K562 (cell line): ENCODE measurements around the gene ARHGDIA. TPM values are rescaled to one million over a fixed set of nuclear protein-coding genes. Genes with fewer than 3 reads are reported as not detected.

Experiments
- BDP1 ChIP-seq: IDR thresholded peaks from 3 replicates; pipeline ENCODE4 v1.6.1; 2011; ENCODE audit not compliant: insufficient read length, insufficient read depth
- CUX1 ChIP-seq: fragments of 200-800 bp; sonication (Bioruptor generic); IDR thresholded peaks from 2 replicates; pipeline ENCODE4 v1.6.1; 2016; ENCODE audit warnings: missing genetic modification characterization, missing compliant biosample characterization
- HINFP ChIP-seq: fragments of 450-650 bp; conservative IDR thresholded peaks from 2 replicates; pipeline ENCODE4 v1.6.1; 2016; ENCODE audit warnings: missing genetic modification characterization, low read depth, mild to moderate bottlenecking, control low read depth, missing compliant biosample characterization
- MITF ChIP-seq: IDR thresholded peaks from 2 replicates; pipeline ENCODE4 v1.6.1; 2014; ENCODE audit warnings: antibody characterized with exemption
- RBM39 ChIP-seq: fragments of 200-400 bp; formaldehyde crosslinking; optimal IDR thresholded peaks from 2 replicates; pipeline ENCODE3; 2018; ENCODE audit warnings: low read depth, low read length
- SMC3 ChIP-seq: conservative IDR thresholded peaks from 2 replicates; pipeline ENCODE4 v1.6.1; 2011; ENCODE audit warnings: low read depth, low read length, improper control_type of control experiment; ENCODE audit not compliant: insufficient read depth
- ZC3H8 ChIP-seq: fragments of 450-650 bp; IDR thresholded peaks from 2 replicates; pipeline ENCODE4 v1.6.1; 2017
- ZNF134 ChIP-seq: fragments of 250-450 bp; sonication (Bioruptor Pico); conservative IDR thresholded peaks from 2 replicates; pipeline ENCODE4 v1.4.0; 2020
- ZNF143 ChIP-seq: sonication (generic); formaldehyde crosslinking; IDR thresholded peaks from 2 replicates; pipeline ENCODE4 v1.9.0; 2022; ENCODE audit warnings: mild to moderate bottlenecking, missing genetic modification reagents
- ZNF609 ChIP-seq: sonication (generic); formaldehyde crosslinking; IDR thresholded peaks from 2 replicates; pipeline ENCODE4 v1.8.1; 2023; ENCODE audit warnings: missing genetic modification reagents, mild to moderate bottlenecking, borderline replicate concordance
- ZNF780A ChIP-seq: fragments of 250-450 bp; sonication (Bioruptor Pico); IDR thresholded peaks from 2 replicates; pipeline ENCODE4 v1.5.0; 2021; ENCODE audit warnings: mild to moderate bottlenecking
- ZNF830 ChIP-seq: fragments of 250-450 bp; sonication (Bioruptor Pico); IDR thresholded peaks from 2 replicates; pipeline ENCODE4 v1.5.0; 2021; ENCODE audit warnings: mild to moderate bottlenecking
- polyA plus RNA-seq, 8 experiments: library from polyadenylated mRNA; depleted of rRNA in 4 of 8; stranded (reverse) in 5 of 8; unstranded in 3 of 8; fragments of >200 nt; fragmentation: Nextera tagmentation in 2 of 8; fragmentation: Illumina TruSeq in 1 of 8; extraction: Ambion mirVana in 2 of 8; extraction: Trizol in 1 of 8; gene quantifications; 2 replicates each; pipeline versions ENCODE4 v1.2.1 to v1.2.3, GENCODE V29; 2011 to 2014; ENCODE audit warnings: inconsistent platforms in 1 of 8, missing spikeins in 1 of 8
- total RNA-seq, 7 experiments: library from RNA; depleted of rRNA in 6 of 7; stranded (reverse); fragments of >200 nt in 6 of 7; fragmentation: Illumina TruSeq in 2 of 7; extraction: Trizol in 2 of 7; gene quantifications; 2 replicates each; pipeline versions ENCODE4 v1.2.1 to v1.2.3, GENCODE V29; 2011 to 2021; ENCODE audit warnings: low replicate concordance in 1 of 7

The ARHGDIA gene
- total and polyA plus RNA-seq, 9 of the 15 experiments (the other 6 are each of a cell fraction or from before 2014, with no cell fraction given): 9.6 to 340 (median 97.6) TPM

- TF ChIP-seq HINFP (tag): no peak
- no peak for TF ChIP-seq ZNF609
- no peak for TF ChIP-seq CUX1
- TF ChIP-seq SMC3: no peak
- no peak for TF ChIP-seq RBM39
- no peak for TF ChIP-seq BDP1
- TF ChIP-seq ZC3H8: no peak
- no peak for TF ChIP-seq MITF
- no peak for TF ChIP-seq ZNF830 (CRISPR knock-in tag)
- no peak for TF ChIP-seq ZNF134 (CRISPR knock-in tag)
- TF ChIP-seq ZNF143 (CRISPR knock-in tag): no peak
- TF ChIP-seq ZNF780A (CRISPR knock-in tag): no peak
Measured at GRCh38 chr17:81909966-81910839, 39.1 kb upstream of the ARHGDIA start (continued).
